Islet of Langerhans (tissue), 1 donor: ENCODE data around the gene NFKBIE.

ENCODE experiments used
- FAIRE-seq: peaks from one replicate; lab custom pipeline; 2011; peaks lifted over from hg19 to GRCh38; lab: Jason Lieb, UNC

Gene NFKBIE

DNA sequence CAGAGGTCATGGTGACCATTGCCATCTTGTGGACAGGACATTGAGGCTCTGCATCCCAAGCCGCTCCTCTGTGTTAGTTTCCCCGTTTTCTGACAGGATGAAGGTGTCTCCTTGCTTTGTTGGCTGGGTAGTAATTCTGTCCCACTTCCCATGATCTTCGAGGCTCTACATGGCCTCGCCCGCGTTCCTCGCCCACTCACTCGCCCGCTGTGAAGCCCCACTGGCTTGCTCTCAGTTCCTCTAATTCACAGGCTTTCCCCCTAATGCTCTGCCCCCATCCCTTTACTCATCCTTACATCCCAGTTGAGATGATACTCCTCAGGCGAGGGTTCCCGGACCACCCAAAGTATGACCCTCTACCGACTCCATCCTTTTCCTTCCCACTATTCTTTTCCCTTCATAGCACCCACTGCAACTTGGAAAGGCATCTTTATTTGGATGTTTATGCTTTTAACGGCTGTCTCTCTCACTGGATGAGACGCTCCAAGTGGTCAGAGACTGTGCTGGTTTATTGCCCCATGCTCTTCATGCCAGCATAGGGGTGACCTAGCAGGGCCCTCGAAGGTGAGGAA, 7.5 kb downstream of the NFKBIE start:
- no peak for FAIRE-seq

DNA sequence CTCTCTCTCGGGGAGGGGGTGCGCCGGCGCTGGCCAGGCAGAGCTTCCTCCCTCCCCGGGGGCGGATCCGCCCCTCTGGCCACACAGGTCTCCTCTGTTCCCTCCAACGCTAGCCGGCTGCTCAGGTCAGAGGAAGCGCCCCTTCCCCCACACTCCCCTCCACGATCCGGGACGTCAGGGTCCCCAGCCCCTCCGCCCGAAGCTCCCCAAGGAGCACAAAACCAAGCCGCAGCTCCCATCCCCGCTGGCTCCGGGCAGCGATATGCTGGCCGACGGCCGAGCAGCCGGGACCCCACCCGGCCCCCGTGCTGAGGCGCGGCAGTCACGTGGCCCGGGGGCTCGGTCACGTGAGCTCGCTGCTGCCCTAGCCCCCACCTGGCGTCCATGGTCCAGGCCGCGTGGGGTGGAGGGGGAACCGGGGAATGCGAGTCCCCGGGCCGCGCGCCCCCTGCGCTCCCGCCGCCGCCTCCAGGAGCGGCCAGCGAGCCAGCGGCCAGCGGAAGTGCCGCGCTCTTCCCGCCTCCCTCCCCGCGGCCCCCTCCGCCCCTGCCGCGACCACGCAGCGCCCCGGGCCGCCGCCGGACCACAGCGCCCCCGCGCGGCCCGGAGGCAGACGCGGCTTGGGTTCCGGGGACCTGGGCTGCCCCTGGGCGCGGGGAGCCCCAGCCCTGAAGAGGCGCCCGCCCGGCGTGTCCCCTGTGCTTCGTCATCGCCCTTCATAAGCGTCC, 8.2 kb downstream of the NFKBIE start, which contains the start of gene SLC35B2:
Gene SLC35B2, minus strand, starts transcription at position 504 of the 728 bp plus-strand sequence. Its CDS starts 118 bp downstream, at position 386.
- no peak for FAIRE-seq

DNA sequence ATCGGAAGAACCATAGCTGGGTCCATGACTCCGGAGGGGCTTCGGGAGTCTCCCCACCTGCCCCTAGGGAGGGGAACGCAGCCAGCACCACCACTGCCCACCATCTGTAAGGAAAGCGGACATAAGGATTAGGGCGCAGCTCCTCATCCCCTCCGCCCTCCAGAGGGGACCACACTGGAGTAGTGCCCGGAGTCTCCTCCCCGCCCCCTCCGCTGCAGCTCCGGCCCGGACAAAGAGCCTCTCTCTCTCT, 8.7 kb downstream of the NFKBIE start:
- no peak for FAIRE-seq

DNA sequence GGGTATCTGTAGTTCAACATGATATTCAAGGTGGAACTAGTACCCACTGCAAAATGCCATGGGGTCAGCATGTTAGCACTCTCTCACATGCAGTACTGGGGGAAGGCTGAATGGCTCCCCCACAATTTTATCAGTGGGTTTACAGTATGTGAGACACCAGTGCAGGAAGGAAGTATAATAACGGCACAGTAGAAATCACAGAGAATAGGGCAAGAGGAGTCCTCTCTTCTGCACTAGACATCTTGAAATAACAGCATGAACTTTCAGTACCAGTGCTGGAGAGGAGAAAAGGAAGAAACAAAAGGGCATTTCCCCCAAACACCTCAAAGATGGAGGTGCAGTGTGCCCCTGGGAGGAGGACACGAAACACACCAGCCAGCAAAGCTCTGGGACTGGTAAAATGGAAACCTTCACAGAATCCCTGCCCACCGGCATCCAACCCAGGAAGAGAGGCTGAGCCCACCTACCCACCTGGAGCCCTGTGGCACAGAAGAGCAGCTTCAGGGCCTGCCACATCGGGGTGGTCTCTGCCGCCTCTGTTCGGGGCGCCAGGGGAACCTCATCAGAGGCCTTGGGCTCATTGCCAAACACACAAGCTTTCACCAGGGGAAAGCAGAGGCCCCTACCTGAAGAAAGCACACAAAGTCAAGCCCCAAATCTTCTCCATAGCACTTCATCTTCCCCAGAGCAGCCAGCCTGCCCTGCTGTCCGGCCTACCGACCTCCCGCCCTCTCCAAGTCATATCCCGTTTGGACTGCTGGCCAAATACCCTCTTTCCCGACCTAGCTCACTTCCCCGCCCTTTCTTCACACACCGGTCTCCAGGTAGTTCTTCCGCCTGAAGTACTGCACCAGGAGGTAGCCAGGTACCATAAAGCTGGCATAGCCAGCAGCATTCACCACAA, 9.2 kb downstream of the NFKBIE start:
- no peak for FAIRE-seq

DNA sequence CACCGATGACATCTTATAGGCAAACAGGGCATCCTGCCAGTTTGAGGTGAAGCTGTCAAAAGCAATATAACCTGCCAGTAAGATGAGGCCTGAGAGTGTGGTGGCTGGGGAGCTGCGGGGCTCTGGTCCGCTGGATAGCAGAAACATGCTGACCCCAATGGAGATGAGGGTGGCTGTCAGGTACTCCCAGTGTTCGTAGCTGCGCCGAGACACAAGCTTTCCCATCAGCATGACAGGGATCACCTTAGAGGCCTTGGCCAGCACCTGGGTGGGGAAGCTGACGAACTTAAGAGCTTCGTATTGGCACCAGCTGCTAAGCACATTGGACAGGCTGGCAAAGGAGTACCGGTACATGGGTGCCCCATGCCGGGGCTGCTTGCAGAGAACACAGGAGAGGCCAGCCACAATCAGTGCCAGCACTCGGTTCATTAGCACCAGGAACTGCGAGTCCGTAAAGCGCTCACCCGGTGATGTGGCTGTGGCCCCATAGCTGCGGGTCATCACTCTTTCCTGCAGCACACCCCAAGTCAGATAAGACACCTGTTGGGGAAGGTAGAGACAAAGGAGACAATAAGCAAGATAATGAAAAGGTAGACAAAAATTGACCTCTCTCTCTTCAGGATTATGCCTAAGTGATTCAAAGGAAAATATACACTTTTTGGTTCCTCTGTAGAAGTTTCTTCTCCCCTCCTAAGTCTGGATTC, 10.1 kb downstream of the NFKBIE start:
- FAIRE-seq: no peak

DNA sequence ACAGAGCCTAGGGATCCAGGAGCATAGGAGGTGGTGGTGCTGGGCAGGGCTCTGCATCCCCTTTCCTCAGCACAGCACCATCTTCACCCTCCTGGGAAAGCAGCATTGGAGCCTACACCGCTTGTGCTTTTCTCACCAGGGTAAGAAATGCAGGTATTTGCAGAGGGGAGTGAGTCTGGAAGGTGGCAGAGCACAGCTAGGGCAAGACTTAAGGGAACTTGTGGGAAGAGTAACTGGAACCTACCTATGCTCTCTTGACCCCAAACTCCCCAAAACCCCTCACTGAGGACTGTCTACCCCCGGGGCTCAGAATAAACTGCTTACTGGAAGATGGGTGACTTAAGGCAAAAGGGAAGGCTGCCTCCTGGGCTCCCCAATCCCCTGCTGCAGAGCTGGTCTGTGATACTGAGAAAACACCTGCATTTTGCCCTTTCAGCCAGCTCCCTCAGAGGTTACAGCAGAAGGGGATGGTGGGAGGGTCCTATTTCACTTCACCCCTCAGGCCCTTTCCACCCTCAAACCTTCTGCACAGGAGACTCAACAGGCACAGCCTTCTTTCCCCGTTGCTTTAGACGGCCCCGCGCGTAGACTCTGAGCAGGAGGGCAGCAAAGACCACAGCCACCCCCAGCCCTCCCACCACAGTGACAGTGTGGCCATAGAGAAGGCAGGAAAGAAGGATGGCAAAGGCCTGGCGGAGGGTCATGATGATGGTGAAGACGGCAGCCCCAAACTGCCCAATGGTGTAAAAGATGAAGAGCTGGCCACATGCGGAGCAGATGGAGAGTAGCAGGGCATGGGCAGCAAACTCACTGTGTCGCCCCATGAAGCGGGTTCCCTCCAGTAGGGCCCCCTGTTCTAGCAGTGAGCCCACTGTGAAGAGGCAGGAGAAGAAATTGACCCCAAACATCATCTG, 10.9 kb downstream of the NFKBIE start:
- FAIRE-seq: no peak

DNA sequence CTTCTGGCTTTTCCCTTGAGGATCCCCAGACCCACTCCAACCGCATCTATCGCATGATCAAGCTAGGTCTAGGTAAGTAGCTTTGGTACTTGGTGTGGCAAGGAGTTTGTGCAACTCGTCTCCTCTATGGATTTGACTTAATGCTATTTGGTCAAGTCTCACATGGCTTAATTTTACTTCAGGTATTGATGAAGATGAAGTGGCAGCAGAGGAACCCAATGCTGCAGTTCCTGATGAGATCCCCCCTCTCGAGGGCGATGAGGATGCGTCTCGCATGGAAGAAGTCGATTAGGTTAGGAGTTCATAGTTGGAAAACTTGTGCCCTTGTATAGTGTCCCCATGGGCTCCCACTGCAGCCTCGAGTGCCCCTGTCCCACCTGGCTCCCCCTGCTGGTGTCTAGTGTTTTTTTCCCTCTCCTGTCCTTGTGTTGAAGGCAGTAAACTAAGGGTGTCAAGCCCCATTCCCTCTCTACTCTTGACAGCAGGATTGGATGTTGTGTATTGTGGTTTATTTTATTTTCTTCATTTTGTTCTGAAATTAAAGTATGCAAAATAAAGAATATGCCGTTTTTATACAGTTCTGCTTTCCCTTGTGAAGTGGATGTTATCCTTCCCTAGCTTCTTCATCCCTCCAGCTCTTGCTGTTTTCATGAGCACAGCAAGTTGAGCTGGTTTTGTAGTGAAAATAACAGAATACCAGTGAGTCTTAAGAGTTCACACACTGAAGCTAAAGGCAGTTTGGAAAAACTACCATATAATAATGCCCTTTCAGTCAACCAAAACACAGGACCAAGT, 11.8 kb downstream of the NFKBIE start:
- FAIRE-seq: no peak

DNA sequence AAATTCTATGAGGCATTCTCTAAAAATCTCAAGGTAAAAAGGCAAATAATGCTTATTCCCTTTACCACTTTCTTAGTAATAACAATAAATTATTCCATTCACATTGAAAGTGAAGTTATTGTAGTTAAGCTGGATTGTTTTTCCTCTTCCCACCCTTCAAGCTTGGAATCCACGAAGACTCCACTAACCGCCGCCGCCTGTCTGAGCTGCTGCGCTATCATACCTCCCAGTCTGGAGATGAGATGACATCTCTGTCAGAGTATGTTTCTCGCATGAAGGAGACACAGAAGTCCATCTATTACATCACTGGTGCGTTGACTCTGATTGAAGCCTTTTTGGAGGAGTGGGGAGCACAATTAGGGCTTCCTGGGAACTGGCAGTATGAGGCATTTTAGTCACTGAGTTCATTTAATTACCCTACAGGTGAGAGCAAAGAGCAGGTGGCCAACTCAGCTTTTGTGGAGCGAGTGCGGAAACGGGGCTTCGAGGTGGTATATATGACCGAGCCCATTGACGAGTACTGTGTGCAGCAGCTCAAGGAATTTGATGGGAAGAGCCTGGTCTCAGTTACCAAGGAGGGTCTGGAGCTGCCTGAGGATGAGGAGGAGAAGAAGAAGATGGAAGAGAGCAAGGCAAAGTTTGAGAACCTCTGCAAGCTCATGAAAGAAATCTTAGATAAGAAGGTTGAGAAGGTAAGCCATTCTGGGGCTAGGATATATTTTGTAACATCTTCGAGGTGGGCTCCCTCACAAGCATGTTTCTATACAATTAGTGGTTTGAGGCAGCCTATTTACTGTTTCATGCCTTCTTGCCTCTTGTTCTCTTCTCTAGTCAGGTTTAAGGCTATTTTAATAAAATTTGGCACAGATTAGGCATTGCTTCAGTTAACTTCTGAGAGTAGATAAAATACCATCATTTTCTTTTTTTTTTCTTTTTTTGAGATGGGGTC, 13.5 kb downstream of the NFKBIE start:
- no peak for FAIRE-seq

DNA sequence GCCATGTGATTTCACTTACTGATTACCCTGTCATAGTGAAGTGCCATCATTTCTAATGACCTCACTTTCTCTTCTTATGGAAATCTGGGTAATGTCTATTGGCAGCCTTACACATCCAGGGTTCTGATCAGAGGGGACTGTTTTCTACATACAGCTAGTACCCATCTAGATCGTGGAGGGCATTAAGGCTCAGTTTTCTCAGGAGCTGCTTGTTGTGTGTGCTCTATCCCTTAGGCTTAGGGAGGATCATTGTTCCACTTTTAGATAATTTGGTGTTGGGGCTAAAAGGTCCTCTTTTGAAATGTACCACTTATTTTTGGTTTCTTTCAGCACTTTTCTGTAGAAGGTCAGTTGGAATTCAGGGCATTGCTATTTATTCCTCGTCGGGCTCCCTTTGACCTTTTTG, 14.6 kb downstream of the NFKBIE start:
- no peak for FAIRE-seq

DNA sequence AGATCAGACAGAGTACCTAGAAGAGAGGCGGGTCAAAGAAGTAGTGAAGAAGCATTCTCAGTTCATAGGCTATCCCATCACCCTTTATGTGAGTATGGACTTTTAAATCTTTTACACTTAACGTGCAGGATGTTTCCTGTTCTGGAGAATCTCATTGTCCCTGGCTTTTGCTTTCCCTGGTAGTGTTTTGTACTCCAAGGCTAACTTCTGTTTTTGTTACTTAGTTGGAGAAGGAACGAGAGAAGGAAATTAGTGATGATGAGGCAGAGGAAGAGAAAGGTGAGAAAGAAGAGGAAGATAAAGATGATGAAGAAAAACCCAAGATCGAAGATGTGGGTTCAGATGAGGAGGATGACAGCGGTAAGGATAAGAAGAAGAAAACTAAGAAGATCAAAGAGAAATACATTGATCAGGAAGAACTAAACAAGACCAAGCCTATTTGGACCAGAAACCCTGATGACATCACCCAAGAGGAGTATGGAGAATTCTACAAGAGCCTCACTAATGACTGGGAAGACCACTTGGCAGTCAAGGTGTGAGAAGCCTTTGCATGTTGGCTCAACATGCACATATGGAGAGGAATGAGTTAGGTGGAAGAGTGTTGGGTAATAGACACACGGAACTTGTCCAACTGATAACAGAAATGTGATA, 15.2 kb downstream of the NFKBIE start:
- no peak for FAIRE-seq

DNA sequence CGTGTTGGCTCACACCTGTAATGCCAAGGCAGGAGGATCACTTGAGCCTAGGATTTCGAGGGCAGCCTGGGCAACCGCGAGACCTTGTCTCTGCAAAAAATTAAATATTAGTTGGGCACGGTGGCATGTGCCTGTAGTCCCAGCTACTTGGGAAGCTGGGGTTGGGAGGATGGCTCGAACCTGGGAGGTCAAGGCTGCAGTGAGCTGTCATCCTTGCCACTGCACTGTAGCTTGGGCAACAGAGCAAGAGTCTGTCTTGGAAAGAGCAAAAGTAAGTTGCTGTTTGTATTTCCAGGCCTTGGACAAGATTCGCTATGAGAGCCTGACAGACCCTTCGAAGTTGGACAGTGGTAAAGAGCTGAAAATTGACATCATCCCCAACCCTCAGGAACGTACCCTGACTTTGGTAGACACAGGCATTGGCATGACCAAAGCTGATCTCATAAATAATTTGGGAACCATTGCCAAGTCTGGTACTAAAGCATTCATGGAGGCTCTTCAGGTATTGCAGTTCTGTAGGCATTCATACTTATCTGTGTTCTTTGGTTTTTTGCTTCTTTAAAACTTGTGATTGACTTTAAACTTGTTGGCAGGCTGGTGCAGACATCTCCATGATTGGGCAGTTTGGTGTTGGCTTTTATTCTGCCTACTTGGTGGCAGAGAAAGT, 16.1 kb downstream of the NFKBIE start:
- FAIRE-seq: no peak

DNA sequence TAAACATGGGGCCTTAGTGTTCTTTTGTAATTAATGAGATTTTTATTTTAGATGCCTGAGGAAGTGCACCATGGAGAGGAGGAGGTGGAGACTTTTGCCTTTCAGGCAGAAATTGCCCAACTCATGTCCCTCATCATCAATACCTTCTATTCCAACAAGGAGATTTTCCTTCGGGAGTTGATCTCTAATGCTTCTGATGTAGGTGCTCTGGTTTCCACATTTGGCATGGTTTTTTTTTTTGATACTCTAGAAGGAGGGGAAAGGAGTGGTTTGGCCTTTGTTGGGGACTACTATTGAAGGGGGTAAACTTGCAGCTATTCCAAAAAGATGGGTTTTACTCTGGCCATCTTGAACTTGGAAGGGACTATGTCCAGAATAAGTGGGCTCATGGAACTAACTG, 16.8 kb downstream of the NFKBIE start:
- FAIRE-seq: no peak

DNA sequence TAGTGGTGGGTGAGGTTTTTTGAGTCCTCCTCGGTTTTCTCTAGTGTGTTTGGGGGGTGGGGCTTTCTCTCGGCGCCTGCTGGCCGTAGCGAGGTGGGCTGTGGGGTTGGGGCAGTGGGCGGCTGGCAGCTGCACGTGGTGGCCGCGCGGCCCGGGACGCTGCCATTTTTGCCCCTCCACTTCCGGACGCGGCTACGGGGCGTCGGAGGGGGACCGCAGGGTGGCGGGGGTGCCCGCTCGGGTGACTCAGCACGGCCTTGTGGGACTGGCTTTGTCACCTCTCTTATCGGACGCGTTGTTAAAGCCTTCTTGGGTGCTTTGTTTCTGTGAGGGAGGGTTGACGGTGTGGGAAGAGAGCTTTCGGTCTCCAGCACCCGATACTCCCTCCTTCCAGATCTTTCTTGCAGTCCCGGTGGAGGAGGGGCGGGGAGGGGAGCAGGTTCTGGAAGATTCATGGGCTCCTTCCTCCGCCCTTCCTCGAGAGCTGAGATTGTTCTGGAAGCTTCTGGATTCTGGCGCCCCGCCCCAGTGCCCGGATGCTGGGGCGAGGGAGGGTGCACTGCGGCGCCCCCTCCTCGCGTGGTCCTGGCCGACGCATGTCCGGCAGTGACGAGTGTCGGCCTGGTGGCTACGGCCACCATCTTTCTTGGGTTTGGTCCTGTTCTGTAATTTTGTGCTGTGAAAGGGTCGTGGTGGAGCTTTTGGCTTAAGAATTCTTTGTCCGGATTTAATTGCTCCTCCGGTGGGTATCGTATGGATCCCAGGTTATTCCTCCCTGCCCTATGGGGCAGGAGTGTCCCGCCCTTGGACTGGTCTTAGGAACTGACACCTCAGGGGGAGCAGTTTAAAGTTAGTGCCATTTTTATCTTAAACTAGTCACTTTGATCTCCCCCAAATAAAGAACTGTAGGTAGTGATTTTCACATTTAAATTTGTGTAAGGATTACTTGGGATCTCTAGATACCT, 17.7 kb downstream of the NFKBIE start:
- FAIRE-seq: no peak

DNA sequence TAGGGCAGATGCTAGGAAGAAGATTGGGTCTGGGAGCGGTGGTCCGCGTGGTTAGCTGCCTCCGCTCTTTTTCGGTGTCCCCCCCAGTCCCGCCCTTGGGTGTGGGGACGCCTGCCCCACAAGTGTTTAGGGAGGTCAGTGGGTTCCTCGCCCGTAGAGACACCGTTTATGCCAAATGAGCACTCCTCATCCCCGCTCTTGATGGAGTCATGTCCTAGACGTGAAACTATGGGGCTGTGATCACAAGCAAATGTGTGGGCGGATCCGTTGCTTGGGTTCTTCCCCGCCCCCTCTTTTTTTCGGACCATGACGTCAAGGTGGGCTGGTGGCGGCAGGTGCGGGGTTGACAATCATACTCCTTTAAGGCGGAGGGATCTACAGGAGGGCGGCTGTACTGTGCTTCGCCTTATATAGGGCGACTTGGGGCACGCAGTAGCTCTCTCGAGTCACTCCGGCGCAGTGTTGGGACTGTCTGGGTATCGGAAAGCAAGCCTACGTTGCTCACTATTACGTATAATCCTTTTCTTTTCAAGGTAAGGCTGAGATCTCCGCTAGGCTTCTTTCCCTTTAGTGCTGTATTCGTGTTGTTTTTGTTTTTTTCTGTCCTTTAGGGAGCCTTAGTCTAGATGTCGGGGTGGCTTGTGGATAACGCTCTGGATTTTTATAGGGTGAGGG, 18.6 kb downstream of the NFKBIE start, which contains the start of gene HSP90AB1:
Gene HSP90AB1, plus strand, starts transcription at position 439 of the 675 bp plus-strand sequence. CDS start 1,529 bp downstream, outside the sequence.
- FAIRE-seq: no peak

DNA sequence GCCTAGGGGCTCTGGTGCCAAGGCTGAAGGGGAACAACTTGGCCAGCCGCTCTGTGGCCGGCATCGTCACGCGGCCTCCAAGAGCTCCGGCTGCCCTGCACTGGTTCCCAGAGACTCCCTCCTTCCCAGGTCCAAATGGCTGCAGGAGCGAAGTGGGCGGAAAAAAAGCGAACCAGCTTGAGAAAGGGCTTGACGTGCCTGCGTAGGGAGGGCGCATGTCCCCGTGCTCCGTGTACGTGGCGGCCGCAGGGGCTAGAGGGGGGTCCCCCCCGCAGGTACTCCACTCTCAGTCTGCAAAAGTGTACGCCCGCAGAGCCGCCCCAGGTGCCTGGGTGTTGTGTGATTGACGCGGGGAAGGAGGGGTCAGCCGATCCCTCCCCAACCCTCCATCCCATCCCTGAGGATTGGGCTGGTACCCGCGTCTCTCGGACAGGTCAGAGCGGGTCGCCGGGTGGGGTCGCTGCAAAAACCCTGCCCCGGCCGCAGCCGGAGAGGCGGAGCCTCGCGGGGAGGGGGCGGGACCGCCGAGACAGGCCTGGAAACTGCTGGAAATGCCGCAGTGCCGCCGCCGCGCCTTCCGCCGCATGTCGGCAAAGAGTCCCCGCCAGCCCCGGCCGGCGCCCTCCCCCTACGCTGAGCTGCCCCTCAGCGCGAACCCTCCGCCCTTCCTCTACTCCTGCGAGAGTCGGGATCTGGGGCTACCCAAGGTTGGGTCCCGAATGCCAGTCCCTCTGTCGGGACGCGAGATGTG, 19.3 kb downstream of the NFKBIE start:
- no peak for FAIRE-seq

DNA sequence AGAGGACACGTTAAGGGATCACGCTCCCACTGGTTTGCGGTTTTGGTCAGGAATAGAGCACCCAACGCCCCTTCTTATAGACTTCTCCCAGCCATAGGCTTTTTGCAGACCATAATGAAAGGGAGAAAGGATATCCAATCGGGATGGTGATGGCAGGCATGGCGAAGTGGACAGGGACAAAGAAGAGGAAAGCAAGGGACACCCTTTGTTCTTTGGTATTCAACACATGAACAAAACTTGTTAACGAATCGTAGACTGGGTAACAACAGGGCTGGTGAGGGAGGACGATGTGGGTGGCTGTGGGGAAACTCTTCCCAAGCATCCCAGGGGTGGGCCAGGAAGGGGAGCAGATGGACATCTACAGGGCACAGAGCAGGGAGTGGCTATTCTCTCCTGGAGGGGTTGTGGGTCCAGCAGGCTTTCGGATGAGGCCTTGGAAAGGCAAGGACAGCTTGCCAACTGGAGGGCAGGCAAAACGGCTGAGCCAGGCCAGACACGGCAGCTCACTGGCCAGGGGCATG, 19.9 kb downstream of the NFKBIE start:
- no peak for FAIRE-seq
